Naive thymus-derived CD4-positive, alpha-beta T cell (primary cell): ENCODE results near the gene P2RY1. TPM values are rescaled to one million over a fixed set of nuclear protein-coding genes. Genes with fewer than 3 reads are reported as not detected.

Experiments used
- ATAC-seq: fragments of 150-1000 bp; cut with Tn5 transposase; 2 replicates; pipeline ENCODE4 v1.10.0; 2021; ENCODE audit warnings: mild to moderate bottlenecking, moderate library complexity
- CTCF ChIA-PET: fragments of 350-600 bp; sonication (Branson Sonifier 250); formaldehyde crosslinking; loops from one replicate; lab custom pipeline; 2021; ENCODE audit warnings: antibody characterized with exemption; lab: Charles Lee
- POLR2A ChIA-PET: fragments of 350-600 bp; sonication (Branson Sonifier 250); formaldehyde crosslinking; loops from one replicate; lab custom pipeline; 2021; ENCODE audit warnings: antibody characterized with exemption, inconsistent platforms; lab: Charles Lee
- DNase-seq, 9 donors: peaks; one replicate each; pipeline versions ENCODE4 v3.0.0 to v3.0.0-alpha.2; 2020 to 2022; ENCODE audit warnings: mixed read lengths in 1 of 9
- H3K27ac ChIP-seq: one replicate; pipeline ENCODE4 v1.7.0; 2013; ENCODE audit warnings: mild to moderate bottlenecking, low read depth, low read length, moderate library complexity
- H3K27me3 ChIP-seq, 2 donors: one replicate each; pipeline ENCODE4 v1.7.0; 2013; ENCODE audit warnings: low read length in 2 of 2, mild to moderate bottlenecking in 2 of 2, moderate library complexity in 2 of 2; ENCODE audit not compliant: control insufficient read depth in 2 of 2, insufficient read depth in 2 of 2
- H3K36me3 ChIP-seq, 3 experiments: 1 replicate in 2 of 3; 2 replicates in 1 of 3; pipeline ENCODE4 v1.7.0; 2013; ENCODE audit warnings: low read length in 3 of 3, mild to moderate bottlenecking in 3 of 3, moderate library complexity in 1 of 3; ENCODE audit not compliant: insufficient read depth in 3 of 3, control insufficient read depth in 2 of 3
- H3K4me1 ChIP-seq, 2 donors: one replicate each; pipeline ENCODE4 v1.7.0; 2013; ENCODE audit warnings: low read length in 2 of 2, mild to moderate bottlenecking in 2 of 2, moderate library complexity in 1 of 2; ENCODE audit not compliant: control insufficient read depth in 2 of 2, insufficient read depth in 2 of 2
- H3K4me3 ChIP-seq: 2 replicates; pipeline ENCODE4 v1.7.0; 2013; ENCODE audit warnings: mild to moderate bottlenecking, low read length
- H3K9me3 ChIP-seq, 3 experiments: 1 replicate in 2 of 3; 2 replicates in 1 of 3; pipeline ENCODE4 v1.7.0; 2013; ENCODE audit warnings: low read length in 3 of 3; ENCODE audit not compliant: control insufficient read depth in 2 of 3
- H3K27ac Mint-ChIP-seq, 9 donors: one replicate each; pipeline ENCODE4 v1.8.0; 2020 to 2022; ENCODE audit warnings: mixed read lengths in 9 of 9, mild to moderate bottlenecking in 8 of 9, moderate library complexity in 5 of 9, inconsistent platforms in 2 of 9
- H3K27me3 Mint-ChIP-seq, 5 donors: one replicate each; pipeline ENCODE4 v1.8.0; 2021 to 2022; ENCODE audit warnings: mixed read lengths in 5 of 5, mild to moderate bottlenecking in 1 of 5
- H3K36me3 Mint-ChIP-seq, 5 donors: one replicate each; pipeline ENCODE4 v1.8.0; 2020 to 2022; ENCODE audit warnings: mixed read lengths in 5 of 5, mild to moderate bottlenecking in 3 of 5, inconsistent platforms in 1 of 5
- H3K4me1 Mint-ChIP-seq, 7 donors: one replicate each; pipeline ENCODE4 v1.8.0; 2020 to 2022; ENCODE audit warnings: mixed read lengths in 7 of 7, mild to moderate bottlenecking in 3 of 7, inconsistent platforms in 1 of 7
- H3K4me3 Mint-ChIP-seq, 10 donors: one replicate each; pipeline ENCODE4 v1.8.0; 2020 to 2022; ENCODE audit warnings: mild to moderate bottlenecking in 10 of 10, mixed read lengths in 10 of 10, moderate library complexity in 6 of 10, inconsistent platforms in 2 of 10
- H3K9me3 Mint-ChIP-seq, 11 donors: one replicate each; pipeline ENCODE4 v1.8.0; 2020 to 2022; ENCODE audit warnings: mixed read lengths in 11 of 11, mild to moderate bottlenecking in 4 of 11, inconsistent platforms in 1 of 11, moderate library complexity in 1 of 11
- intact Hi-C, 2 donors: fragments of 100-400 bp; cut with micrococcal nuclease; formaldehyde crosslinking; loops; one replicate each; pipeline ENCODE4 v1.15.1; 2023
- polyA plus RNA-seq, 2 donors: library from polyadenylated mRNA; unstranded; fragments of 300-500 nt; fragmentation: Illumina TruSeq; gene quantifications; one replicate each; pipeline ENCODE4 v1.2.3, GENCODE V29; 2021
- total RNA-seq, 6 experiments: library from RNA in 5 of 6; stranded (reverse) in 5 of 6; gene quantifications; 1 replicate in 5 of 6; 2 replicates in 1 of 6; pipeline ENCODE4 v1.2.3 and lab custom pipeline; 2021 to 2026

P2RY1 gene
- total and polyA plus RNA-seq, 7 experiments from 2014 or later: 0.05 to 1.2 (median 0.21) TPM; not detected in 1

GRCh38 chr3:152835601-152836102, 721 bp downstream of the P2RY1 start:
- Mint-ChIP-seq H3K27ac (peak overlapping the region in 1 of 9 donors; percentile 58), H3K36me3 (peaks cover 0 to 8% (median 0%) of the 10 kb centered on the region in 5 donors), H3K4me3 (peak overlapping the region; percentile 71 to 89 (median 82)), H3K4me1 (peaks cover 6 to 24% (median 16%) of the 10 kb centered on the region in 7 donors), H3K9me3 (no peaks in the 10 kb centered on the region), H3K27me3 (peaks cover 26 to 62% (median 53%) of the 10 kb centered on the region in 5 donors)
- no peaks in the 10 kb centered on the region for H3K36me3 ChIP-seq
- H3K27ac ChIP-seq: no peak overlapping the region
- ATAC-seq (peak; percentile 23), DNase-seq (no peak)
- H3K9me3 ChIP-seq: no peaks in the 10 kb centered on the region
- peaks cover 0 to 3% of the 10 kb centered on the region in 2 donors for H3K27me3 ChIP-seq
- ChIA-PET CTCF (interaction anchor here (0.6 kb wide), 1 partner anchor 189 kb away, joined by 5 read pairs; no protein-coding TSS in a partner anchor), POLR2A (no interaction called here)
- no peak overlapping the region for H3K4me3 ChIP-seq
- H3K4me1 ChIP-seq: no peaks in the 10 kb centered on the region
- intact Hi-C loops: no loop called here

GRCh38 chr3:152836269-152836668, 1.3 kb downstream of the P2RY1 start:
- peak overlapping the region; percentile 71 to 89 (median 82) for H3K4me3 Mint-ChIP-seq
- no peaks in the 10 kb centered on the region for H3K9me3 Mint-ChIP-seq
- no peak overlapping the region for H3K27ac Mint-ChIP-seq
- ChIA-PET POLR2A (no interaction called here), CTCF (no interaction called here)
- Histone ChIP-seq H3K4me3 (no peak overlapping the region), H3K27ac (no peak overlapping the region), H3K4me1 (no peaks in the 10 kb centered on the region), H3K9me3 (no peaks in the 10 kb centered on the region), H3K36me3 (no peaks in the 10 kb centered on the region), H3K27me3 (peaks cover 0 to 3% of the 10 kb centered on the region in 2 donors)
- no peak for DNase-seq
- H3K27me3 Mint-ChIP-seq: peaks cover 26 to 58% (median 48%) of the 10 kb centered on the region in 5 donors
- H3K4me1 Mint-ChIP-seq: peaks cover 6 to 24% (median 16%) of the 10 kb centered on the region in 7 donors
- no peak for ATAC-seq
- intact Hi-C loops: no loop called here
- peaks cover 0 to 8% (median 0%) of the 10 kb centered on the region in 5 donors for H3K36me3 Mint-ChIP-seq

GRCh38 chr3:152839511-152839910, 4.6 kb downstream of the P2RY1 start:
- no peaks in the 10 kb centered on the region for H3K9me3 ChIP-seq
- ChIA-PET POLR2A (no interaction called here), CTCF (no interaction called here)
- no peaks in the 10 kb centered on the region for H3K36me3 ChIP-seq
- DNase-seq: no peak
- Mint-ChIP-seq H3K36me3 (peaks cover 0 to 8% (median 0%) of the 10 kb centered on the region in 5 donors), H3K4me1 (peaks cover 6 to 19% (median 12%) of the 10 kb centered on the region in 7 donors), H3K27ac (no peak overlapping the region), H3K9me3 (no peaks in the 10 kb centered on the region), H3K4me3 (no peak overlapping the region), H3K27me3 (peaks cover 18 to 46% (median 35%) of the 10 kb centered on the region in 5 donors)
- ATAC-seq: no peak
- no peak overlapping the region for H3K27ac ChIP-seq
- H3K4me1 ChIP-seq: no peaks in the 10 kb centered on the region
- H3K27me3 ChIP-seq: peaks cover 0 to 3% of the 10 kb centered on the region in 2 donors
- H3K4me3 ChIP-seq: no peak overlapping the region
- intact Hi-C loops: no loop called here

DNA sequence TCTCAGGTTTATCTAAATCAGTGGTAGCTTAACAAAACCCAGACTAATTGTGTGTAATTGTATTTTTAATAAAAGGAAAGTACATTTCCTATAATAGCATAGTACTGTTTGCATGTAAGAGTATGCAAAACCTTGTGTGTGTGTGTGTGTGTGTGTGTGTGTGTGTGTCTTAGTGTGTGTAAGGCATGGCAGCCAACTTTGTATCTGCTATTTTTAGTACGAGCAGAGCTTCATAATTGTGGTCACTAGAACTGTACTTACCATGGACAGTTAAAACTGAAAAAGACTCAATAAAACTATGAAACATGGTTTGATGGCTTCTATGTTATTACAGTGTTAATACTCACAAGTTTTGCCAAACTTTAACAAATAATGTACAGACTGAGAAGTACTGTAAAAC, 6.2 kb downstream of the P2RY1 start:
- ChIA-PET CTCF (no interaction called here), POLR2A (interaction anchor here (0.7 kb wide), 1 partner anchor 1299 kb away, joined by 3 read pairs; no protein-coding TSS in a partner anchor)
- no peak overlapping the region for H3K4me3 Mint-ChIP-seq
- peaks cover 0 to 4% (median 0%) of the 10 kb centered on the region in 5 donors for H3K36me3 Mint-ChIP-seq
- peaks cover 0 to 11% (median 4%) of the 10 kb centered on the region in 7 donors for H3K4me1 Mint-ChIP-seq
- intact Hi-C loops: no loop called here
- Histone ChIP-seq H3K4me3 (no peak overlapping the region), H3K4me1 (no peaks in the 10 kb centered on the region), H3K36me3 (no peaks in the 10 kb centered on the region), H3K9me3 (no peaks in the 10 kb centered on the region), H3K27me3 (peaks cover 0 to 3% of the 10 kb centered on the region in 2 donors), H3K27ac (no peak overlapping the region)
- peaks cover 11 to 33% (median 28%) of the 10 kb centered on the region in 5 donors for H3K27me3 Mint-ChIP-seq
- ATAC-seq (no peak), DNase-seq (no peak)
- H3K27ac Mint-ChIP-seq: no peak overlapping the region
- H3K9me3 Mint-ChIP-seq: no peaks in the 10 kb centered on the region

DNA sequence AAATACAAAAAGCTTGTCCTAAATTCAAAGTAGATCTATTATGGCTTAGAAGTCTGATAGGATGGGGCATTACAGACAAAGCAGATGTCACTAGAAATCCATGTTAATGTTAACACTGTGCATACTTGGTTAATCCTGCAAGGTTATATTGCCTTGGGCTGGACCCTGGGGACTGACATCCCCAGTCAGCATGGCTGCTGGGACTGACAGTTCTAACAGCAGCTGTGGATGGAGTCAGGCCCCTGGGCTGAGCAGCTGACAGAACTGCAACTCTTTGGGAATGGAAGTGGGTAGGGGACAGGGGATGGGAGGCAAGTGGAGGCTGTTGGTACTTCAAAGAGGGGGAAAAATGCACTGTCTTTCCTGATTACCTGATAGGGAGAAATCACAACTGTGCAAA, 7.5 kb downstream of the P2RY1 start:
- Mint-ChIP-seq H3K36me3 (peaks cover 0 to 3% (median 0%) of the 10 kb centered on the region in 5 donors), H3K27me3 (peaks cover 8 to 20% (median 15%) of the 10 kb centered on the region in 5 donors), H3K4me1 (no peaks in the 10 kb centered on the region), H3K9me3 (peaks cover 0 to 4% (median 1%) of the 10 kb centered on the region in 11 donors), H3K4me3 (no peak overlapping the region), H3K27ac (no peak overlapping the region)
- POLR2A ChIA-PET: no interaction called here
- intact Hi-C loops: no loop called here
- no peak for ATAC-seq
- Histone ChIP-seq H3K4me1 (no peaks in the 10 kb centered on the region), H3K27ac (no peak overlapping the region), H3K9me3 (no peaks in the 10 kb centered on the region), H3K4me3 (no peak overlapping the region), H3K36me3 (no peaks in the 10 kb centered on the region), H3K27me3 (no peaks in the 10 kb centered on the region)
- CTCF ChIA-PET: no interaction called here
- no peak for DNase-seq

GRCh38 chr3:152843955-152844354, 9.0 kb downstream of the P2RY1 start:
- Mint-ChIP-seq H3K4me1 (peaks cover 0 to 1% (median 0%) of the 10 kb centered on the region in 7 donors), H3K9me3 (peaks cover 3 to 13% (median 7%) of the 10 kb centered on the region in 11 donors), H3K27me3 (peaks cover 7 to 22% (median 9%) of the 10 kb centered on the region in 5 donors), H3K4me3 (no peak overlapping the region), H3K36me3 (peaks cover 0 to 5% (median 0%) of the 10 kb centered on the region in 5 donors), H3K27ac (no peak overlapping the region)
- ATAC-seq (no peak), DNase-seq (no peak)
- intact Hi-C loops: no loop called here
- CTCF ChIA-PET: no interaction called here
- Histone ChIP-seq H3K4me1 (no peaks in the 10 kb centered on the region), H3K9me3 (no peaks in the 10 kb centered on the region), H3K4me3 (no peak overlapping the region), H3K36me3 (no peaks in the 10 kb centered on the region), H3K27ac (no peak overlapping the region), H3K27me3 (no peaks in the 10 kb centered on the region)
- POLR2A ChIA-PET: no interaction called here
